NCI-H226 (cell line): Measurements from ENCODE around the gene GPT2.

Source experiments
- DNase-seq: peaks from one replicate; pipeline ENCODE4 v3.0.0-alpha.2; 2015

Gene GPT2

GRCh38 chr16:46883690-46884512 is at the start of gene GPT2:
Gene GPT2, plus strand, starts transcription at chr16:46884362. Its CDS starts 354 bp downstream, at chr16:46884716.
- DNase-seq: peak; percentile 92

GRCh38 chr16:46836534-46837530 is 47.3 kb upstream of the GPT2 start:
- no peak for DNase-seq

- no peak for DNase-seq
These were observed 44.1 kb upstream of the GPT2 start for GRCh38 chr16:46839986-46840443.

GRCh38 chr16:46842192-46842895 is 41.8 kb upstream of the GPT2 start:
- no peak for DNase-seq

- DNase-seq: no peak
These were observed 40.1 kb upstream of the GPT2 start for GRCh38 chr16:46843898-46844642.

GRCh38 chr16:46844771-46845170 is 39.4 kb upstream of the GPT2 start:
- DNase-seq: no peak

GRCh38 chr16:46845952-46846351 is 38.2 kb upstream of the GPT2 start:
- no peak for DNase-seq

GRCh38 chr16:46848768-46849764 is 35.1 kb upstream of the GPT2 start:
- no peak for DNase-seq

GRCh38 chr16:46850619-46851555 is 33.3 kb upstream of the GPT2 start:
- no peak for DNase-seq

GRCh38 chr16:46852130-46852529 is 32.0 kb upstream of the GPT2 start:
- DNase-seq: no peak

- DNase-seq: peak; percentile 37
These were observed 30.3 kb upstream of the GPT2 start for GRCh38 chr16:46853713-46854443.

- no peak for DNase-seq
These were observed 29.3 kb upstream of the GPT2 start for GRCh38 chr16:46854846-46855245.

- DNase-seq: no peak
These were observed 28.8 kb upstream of the GPT2 start for GRCh38 chr16:46855389-46855788.

GRCh38 chr16:46857368-46857945 is 26.7 kb upstream of the GPT2 start:
- DNase-seq: no peak

GRCh38 chr16:46858151-46858550 is 26.0 kb upstream of the GPT2 start:
- no peak for DNase-seq

GRCh38 chr16:46859719-46860152 is 24.4 kb upstream of the GPT2 start:
- peak; percentile 93 for DNase-seq

- peak; percentile 12 for DNase-seq
These were observed 21.4 kb upstream of the GPT2 start for GRCh38 chr16:46862555-46863447.
